Breast epithelium (tissue), 3 donors: Measurements from ENCODE around the gene ZNRF3.

Experiments
- CTCF ChIP-seq, 3 donors: fragments of 450-650 bp; IDR thresholded peaks; one replicate each; pipeline ENCODE4 v1.5.1; 2016 to 2017; ENCODE audit warnings: antibody characterized with exemption in 3 of 3, mild to moderate bottlenecking in 3 of 3, moderate library complexity in 3 of 3
- POLR2A ChIP-seq: fragments of 450-650 bp; IDR thresholded peaks from one replicate; pipeline ENCODE4 v1.6.1; 2016; ENCODE audit warnings: antibody characterized with exemption, mild to moderate bottlenecking, moderate library complexity
- POLR2AphosphoS5 ChIP-seq, 3 donors: sonication (generic); formaldehyde crosslinking; IDR thresholded peaks; one replicate each; pipeline ENCODE4 v1.6.1; 2017; ENCODE audit warnings: antibody characterized with exemption in 3 of 3

- TF ChIP-seq CTCF (IDR thresholded peaks at IDR 0.05): no peak
- TF ChIP-seq POLR2AphosphoS5 (IDR thresholded peaks at IDR 0.05): no peak
- no peak for TF ChIP-seq POLR2A
Observed at GRCh38 chr22:28864878-28865596, 18.3 kb upstream of the ZNRF3 start.
